GM19043 (cell line): Measurements from ENCODE around the gene RADIL.

Source experiments
- ATAC-seq: cut with Tn5 transposase; IDR thresholded peaks from one replicate; pipeline ENCODE4 v1.9.1; 2021; ENCODE audit warnings: low read depth; ENCODE audit not compliant: unreplicated experiment

Gene RADIL

GRCh38 chr7:4762121-4763055, 121.1 kb downstream of the RADIL start:
- no peak for ATAC-seq

DNA sequence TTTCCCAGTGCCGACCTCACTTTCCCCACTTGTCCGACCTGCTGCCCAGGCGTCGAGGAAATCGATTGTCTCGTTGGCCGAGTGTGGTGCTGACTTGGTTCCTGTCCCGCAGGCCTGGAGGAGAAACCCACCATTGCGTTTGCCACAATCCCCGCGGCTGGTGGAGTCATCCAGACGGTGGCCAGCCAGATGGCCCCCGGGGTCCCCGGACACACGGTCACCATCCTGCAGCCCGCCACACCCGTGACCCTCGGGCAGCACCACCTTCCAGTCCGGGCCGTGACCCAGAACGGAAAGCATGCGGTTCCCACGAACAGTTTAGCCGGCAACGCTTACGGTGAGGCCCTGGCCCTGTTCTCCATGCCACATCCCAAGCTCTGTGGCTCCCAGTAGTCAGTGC, 122.6 kb downstream of the RADIL start:
- no peak for ATAC-seq

- ATAC-seq: no peak
Observed at GRCh38 chr7:4759211-4759610, 124.3 kb downstream of the RADIL start.

DNA sequence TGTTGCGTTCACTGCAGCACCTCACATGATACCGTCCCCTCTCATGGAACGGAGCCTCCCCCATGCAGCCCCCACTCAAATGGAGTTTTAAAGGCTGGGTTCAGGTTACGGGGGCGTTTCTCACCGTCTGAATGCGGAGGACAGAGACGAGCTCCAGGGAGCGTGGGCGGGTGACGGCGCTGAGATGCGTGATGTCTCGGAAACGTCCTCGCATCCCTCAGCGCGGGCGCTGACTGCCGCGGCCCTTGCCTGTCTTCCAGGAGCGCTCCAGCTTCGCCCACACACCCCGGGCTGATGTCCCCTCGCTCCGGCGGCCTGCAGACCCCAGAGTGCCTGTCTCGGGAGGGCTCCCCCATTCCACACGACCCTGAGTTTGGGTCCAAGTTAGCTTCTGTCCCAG, 124.7 kb downstream of the RADIL start:
- ATAC-seq: no peak

DNA sequence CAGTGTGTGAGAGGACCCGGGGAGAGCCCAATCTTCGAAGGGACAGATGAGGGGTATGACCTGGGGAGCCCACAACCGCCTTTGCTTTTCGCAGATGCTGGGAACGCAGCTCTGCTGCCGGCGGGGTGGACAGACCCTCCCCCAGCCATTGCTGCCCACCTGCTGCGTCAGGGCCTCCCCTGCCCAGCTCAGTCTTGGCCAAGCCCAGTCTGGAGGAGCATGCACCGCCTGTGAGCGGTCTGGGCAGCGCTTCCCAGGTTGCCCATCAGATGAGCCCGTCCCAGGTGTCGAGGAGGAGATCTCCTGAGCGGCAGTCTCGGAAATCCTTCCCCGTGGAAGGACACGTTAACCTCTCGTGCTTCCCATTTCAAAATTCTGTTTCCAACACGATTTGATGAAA, 125.4 kb downstream of the RADIL start:
- no peak for ATAC-seq

DNA sequence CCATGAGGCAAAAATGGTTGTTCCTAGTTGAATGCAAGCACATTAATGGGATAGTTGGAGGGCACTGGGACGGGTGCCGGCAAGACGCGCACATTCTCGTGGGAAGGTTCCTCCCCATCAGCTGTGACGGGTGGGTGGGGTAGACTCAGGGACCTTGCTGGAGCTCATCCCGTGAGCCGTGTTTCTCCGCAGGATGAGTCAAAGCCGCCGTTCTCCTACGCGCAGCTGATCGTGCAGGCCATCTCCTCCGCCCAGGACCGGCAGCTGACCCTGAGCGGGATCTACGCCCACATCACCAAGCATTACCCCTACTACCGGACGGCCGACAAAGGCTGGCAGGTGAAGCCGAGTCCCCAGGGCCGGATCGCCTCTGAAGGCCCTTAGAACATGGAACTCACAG, 128.5 kb downstream of the RADIL start:
- ATAC-seq: no peak

DNA sequence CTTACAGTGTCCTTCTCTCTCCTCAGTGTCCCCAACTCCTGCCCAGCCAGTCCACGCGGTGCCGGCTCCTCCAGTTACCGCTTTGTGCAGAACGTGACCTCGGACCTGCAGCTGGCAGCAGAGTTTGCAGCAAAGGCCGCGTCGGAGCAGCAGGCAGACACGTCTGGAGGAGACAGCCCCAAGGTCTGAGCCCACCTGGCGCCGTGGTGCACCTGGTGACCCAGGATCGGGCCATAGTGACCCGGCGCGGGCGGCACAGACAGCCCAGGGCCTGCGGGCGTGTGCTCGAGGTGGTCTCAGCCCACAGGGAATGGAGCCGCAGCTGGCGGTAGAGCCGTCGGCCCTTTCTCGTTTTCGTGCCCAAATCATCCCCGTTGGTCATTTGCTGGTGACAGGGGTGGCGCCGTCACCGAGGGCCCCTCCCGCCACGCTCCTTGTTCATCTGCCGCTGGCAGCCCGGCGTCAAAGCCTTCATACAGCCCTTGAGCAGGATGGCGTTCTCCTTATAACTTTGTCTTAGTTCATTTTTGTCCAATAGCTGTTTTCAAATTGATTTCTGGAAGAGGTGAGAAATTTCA, 129.0 kb downstream of the RADIL start:
- no peak for ATAC-seq

GRCh38 chr7:4753598-4754432, 129.7 kb downstream of the RADIL start:
- peak; percentile 80 for ATAC-seq

DNA sequence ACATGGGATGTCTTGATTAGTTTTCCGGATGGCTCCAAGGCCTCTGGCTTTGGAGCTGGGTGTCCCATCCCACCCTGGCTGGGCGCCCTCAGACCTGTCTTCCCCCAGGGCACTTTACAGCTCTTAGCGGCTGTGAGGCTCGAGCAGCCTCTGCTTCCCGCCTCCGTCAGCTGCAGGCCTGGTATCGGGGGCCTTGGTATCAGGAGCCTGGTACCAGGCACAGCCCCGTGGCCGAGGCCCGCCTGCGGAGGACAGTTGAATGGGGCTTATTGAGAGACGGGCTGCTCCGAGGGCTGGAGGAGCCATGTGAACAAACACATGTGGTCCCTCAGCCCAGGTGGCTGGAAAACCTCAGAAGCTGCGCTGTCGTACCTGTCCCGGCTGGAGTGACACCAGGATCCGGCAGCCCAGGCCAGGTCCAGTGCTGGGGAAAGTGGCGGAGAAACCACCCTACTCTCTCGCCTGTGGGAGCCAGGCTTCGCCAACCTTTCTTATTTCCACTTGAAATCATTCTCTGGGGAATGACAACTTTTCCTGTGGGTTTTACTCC, 132.0 kb downstream of the RADIL start:
- ATAC-seq: no peak

DNA sequence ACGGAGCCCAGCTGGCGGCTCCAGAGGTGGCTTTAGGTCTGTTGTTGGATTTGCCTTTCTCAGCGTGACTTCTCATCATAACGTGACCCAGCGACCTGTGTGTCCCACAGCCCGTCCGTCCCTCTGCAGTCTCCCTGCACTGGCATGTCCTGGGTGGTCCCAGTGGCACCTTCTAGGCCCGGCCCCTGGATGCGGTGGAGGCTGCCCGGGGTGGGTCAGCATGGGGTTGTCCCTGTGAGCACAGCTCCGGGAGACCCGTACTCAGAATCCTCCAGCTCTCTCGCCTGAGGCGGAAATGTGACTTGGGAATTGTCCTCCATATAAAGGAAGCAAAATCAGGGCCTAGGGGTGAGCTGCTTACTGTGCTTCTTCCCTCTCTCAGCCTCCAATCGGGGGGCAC, 133.7 kb downstream of the RADIL start:
- no peak for ATAC-seq

DNA sequence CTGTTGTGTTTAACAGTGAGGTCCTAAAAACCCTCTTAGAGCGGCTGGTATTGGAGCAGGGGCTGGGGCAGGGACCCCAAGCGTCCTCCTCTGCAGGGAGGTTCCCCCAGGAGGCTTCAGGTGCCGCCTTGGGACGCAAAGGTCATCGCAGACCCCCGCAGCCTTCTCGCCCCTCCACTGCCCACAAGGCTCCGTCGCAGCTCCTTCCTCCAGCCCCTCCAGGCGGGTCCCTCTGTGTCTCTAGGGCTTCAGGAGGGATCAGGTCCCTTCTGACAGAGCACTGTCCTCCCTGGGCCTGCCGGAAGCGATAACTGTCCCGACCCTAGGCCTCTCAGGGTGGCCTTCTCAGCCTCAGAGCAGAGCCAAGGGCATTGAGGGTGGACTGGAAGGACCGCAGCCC, 134.2 kb downstream of the RADIL start:
- no peak for ATAC-seq
